ENCODE data around the gene PPP1R15A.
"Not testable (repeated sequence)": the region's sequence is repeated elsewhere in the genome, so short reads cannot be mapped to it uniquely, and the experiment has no call there.

The PPP1R15A gene

DNA sequence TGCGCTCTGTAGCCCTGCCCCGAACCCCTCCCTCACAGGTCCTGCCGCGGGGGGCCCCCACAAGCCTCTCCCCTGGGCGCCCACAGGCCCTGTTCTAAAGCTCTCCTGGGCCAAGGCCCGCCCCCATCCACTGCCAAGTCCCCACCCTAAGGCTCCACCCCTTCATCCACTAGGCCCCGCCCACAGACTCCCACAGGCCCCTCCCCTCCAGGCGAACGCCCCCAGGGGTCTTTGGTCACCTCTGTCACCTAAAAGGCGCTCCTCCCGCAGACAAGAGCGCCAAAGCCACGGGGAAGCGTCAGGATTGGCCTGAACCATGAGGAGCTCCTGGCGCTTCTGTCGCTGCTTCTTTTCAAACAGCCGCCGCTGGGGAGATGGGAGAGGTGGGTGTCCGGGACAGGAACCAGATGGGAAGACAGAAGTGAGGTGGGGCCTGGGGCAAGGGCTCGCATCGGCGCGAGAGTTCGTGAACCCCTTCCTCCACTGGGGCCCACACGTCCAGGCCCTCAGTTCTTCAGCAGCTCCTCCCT lies 24.0 kb downstream of the PPP1R15A start:
- peak overlapping the region; percentile 65 for H4K8ac ChIP-seq (ENCODE audit: low read depth, low read length)
- no peak overlapping the region for H3K4me3 ChIP-seq (ENCODE audit: low read length in 2 of 2)
- H2BK5ac ChIP-seq (ENCODE audit: low read length) = no peak overlapping the region
- H4K91ac ChIP-seq (ENCODE audit: low read depth, low read length, poor library complexity) = no peak overlapping the region
- peak overlapping the region; percentile 21 for H2AFZ ChIP-seq (ENCODE audit: low read length)
- no peak overlapping the region for H3K9ac ChIP-seq (ENCODE audit: low read depth, low read length, poor library complexity)
- H3K79me1 ChIP-seq (ENCODE audit: low read depth, low read length) = no peaks in the 10 kb centered on the region
- peak overlapping the region; percentile 49 for H3K27ac ChIP-seq (replicated peaks; ENCODE audit: low read length)
- H3K27me3 ChIP-seq (ENCODE audit: control insufficient read depth in 3 of 3, insufficient read depth in 3 of 3, low read depth in 1 of 3, low read length in 3 of 3) = peaks cover 0 to 3% (median 0%) of the 10 kb centered on the region in 3 experiments
- H3K14ac ChIP-seq (ENCODE audit: low read length) = no peak overlapping the region
- H3K9me3 ChIP-seq (replicated peaks in 1 of 2; ENCODE audit: control insufficient read depth in 2 of 2, insufficient read depth in 1 of 2, low read depth in 1 of 2, low read length in 2 of 2) = no peaks in the 10 kb centered on the region
- WGBS, 2 donors (ENCODE audit: extremely low coverage in 2 of 2, insufficient read length in 2 of 2, insufficient replicate concordance in 1 of 2) = no CpG with 5 or more reads among the region's 25 CpGs
- no peak overlapping the region for H2AK5ac ChIP-seq (ENCODE audit: low read depth, low read length)
- H2BK15ac ChIP-seq (ENCODE audit: low read length) = peak overlapping the region; percentile 67
- peaks cover 0 to under 1% of the 10 kb centered on the region in 2 donors for H3K36me3 ChIP-seq (replicated peaks in 1 of 2; ENCODE audit: control insufficient read depth in 2 of 2, insufficient read depth in 2 of 2, low read length in 2 of 2)
- H2BK12ac ChIP-seq (ENCODE audit: low read length) = no peak overlapping the region
- no peak overlapping the region for H3K23ac ChIP-seq (ENCODE audit: low read depth, low read length, poor library complexity)
- peak overlapping the region; percentile 90 for H3K18ac ChIP-seq (ENCODE audit: low read length)
- H3K4me2 ChIP-seq (ENCODE audit: insufficient read depth, low read length, poor library complexity, severe bottlenecking) = peak overlapping the region; percentile 21
- H3K4ac ChIP-seq (ENCODE audit: low read length) = no peak overlapping the region
- peak; percentile 53 for DNase-seq (ENCODE audit: low spot score)
- no peak overlapping the region for H2BK120ac ChIP-seq (ENCODE audit: low read depth, low read length)
- peaks cover 7 to 9% of the 10 kb centered on the region in 2 donors for H3K4me1 ChIP-seq (ENCODE audit: control insufficient read depth in 2 of 2, insufficient read depth in 1 of 2, low read depth in 1 of 2, low read length in 2 of 2)

DNA sequence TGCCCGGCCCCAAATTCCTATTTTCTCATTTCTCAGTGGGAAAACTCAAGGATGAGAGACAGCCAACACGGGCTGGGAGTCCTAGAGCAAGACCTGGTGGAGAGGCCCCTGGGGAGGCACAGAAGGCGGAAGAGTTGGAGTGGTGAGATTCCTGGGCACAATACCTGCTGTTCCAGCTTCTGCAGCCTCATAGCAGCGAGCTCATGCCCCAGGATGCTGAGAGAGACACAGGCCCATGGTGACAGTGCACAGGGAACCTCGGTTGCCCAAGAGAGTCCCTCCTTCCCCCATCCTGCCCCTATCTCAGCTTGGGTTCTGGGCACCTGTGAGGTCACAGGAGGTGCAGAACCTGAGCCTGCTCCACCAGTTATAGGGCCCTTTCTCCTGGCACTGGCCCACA lies 25.0 kb downstream of the PPP1R15A start:
- Histone ChIP-seq H3K14ac (ENCODE audit: low read length) (no peak overlapping the region), H3K9ac (ENCODE audit: low read depth, low read length, poor library complexity) (no peak overlapping the region), H4K91ac (ENCODE audit: low read depth, low read length, poor library complexity) (no peak overlapping the region), H2AK5ac (ENCODE audit: low read depth, low read length) (peak overlapping the region; percentile 1), H3K4me3 (ENCODE audit: low read length in 2 of 2) (no peak overlapping the region), H3K4ac (ENCODE audit: low read length) (no peak overlapping the region), H3K4me1 (ENCODE audit: control insufficient read depth in 2 of 2, insufficient read depth in 1 of 2, low read depth in 1 of 2, low read length in 2 of 2) (peaks cover 7 to 9% of the 10 kb centered on the region in 2 donors), H2BK120ac (ENCODE audit: low read depth, low read length) (no peak overlapping the region), H2BK12ac (ENCODE audit: low read length) (no peak overlapping the region), H3K79me1 (ENCODE audit: low read depth, low read length) (no peaks in the 10 kb centered on the region), H2BK15ac (ENCODE audit: low read length) (no peak overlapping the region), H4K8ac (ENCODE audit: low read depth, low read length) (no peak overlapping the region), H3K27me3 (ENCODE audit: control insufficient read depth in 3 of 3, insufficient read depth in 3 of 3, low read depth in 1 of 3, low read length in 3 of 3) (peaks cover 0 to 3% (median 0%) of the 10 kb centered on the region in 3 experiments), H3K18ac (ENCODE audit: low read length) (no peak overlapping the region), H3K9me3 (replicated peaks in 1 of 2; ENCODE audit: control insufficient read depth in 2 of 2, insufficient read depth in 1 of 2, low read depth in 1 of 2, low read length in 2 of 2) (no peaks in the 10 kb centered on the region), H3K23ac (ENCODE audit: low read depth, low read length, poor library complexity) (no peak overlapping the region), H3K36me3 (replicated peaks in 1 of 2; ENCODE audit: control insufficient read depth in 2 of 2, insufficient read depth in 2 of 2, low read length in 2 of 2) (peaks cover 0 to 7% of the 10 kb centered on the region in 2 donors), H3K27ac (replicated peaks; ENCODE audit: low read length) (no peak overlapping the region), H3K4me2 (ENCODE audit: insufficient read depth, low read length, poor library complexity, severe bottlenecking) (no peak overlapping the region), H2AFZ (ENCODE audit: low read length) (no peak overlapping the region), H2BK5ac (ENCODE audit: low read length) (no peak overlapping the region)
- WGBS, 2 donors (ENCODE audit: extremely low coverage in 2 of 2, insufficient read length in 2 of 2, insufficient replicate concordance in 1 of 2) = no CpG with 5 or more reads among the region's 5 CpGs
- no peak for DNase-seq (ENCODE audit: low spot score)

GRCh38 chr19:48899386-48899749 lies 27.1 kb downstream of the PPP1R15A start:
- not testable (repeated sequence) for H3K14ac ChIP-seq (ENCODE audit: low read length); H4K91ac ChIP-seq (ENCODE audit: low read depth, low read length, poor library complexity); H3K18ac ChIP-seq (ENCODE audit: low read length); H3K27me3 ChIP-seq (ENCODE audit: control insufficient read depth in 3 of 3, insufficient read depth in 3 of 3, low read depth in 1 of 3, low read length in 3 of 3); H3K9me3 ChIP-seq (replicated peaks in 1 of 2; ENCODE audit: control insufficient read depth in 2 of 2, insufficient read depth in 1 of 2, low read depth in 1 of 2, low read length in 2 of 2); H3K4ac ChIP-seq (ENCODE audit: low read length); H3K4me1 ChIP-seq (ENCODE audit: control insufficient read depth in 2 of 2, insufficient read depth in 1 of 2, low read depth in 1 of 2, low read length in 2 of 2); H3K9ac ChIP-seq (ENCODE audit: low read depth, low read length, poor library complexity); DNase-seq (ENCODE audit: low spot score); H3K23ac ChIP-seq (ENCODE audit: low read depth, low read length, poor library complexity); H2BK15ac ChIP-seq (ENCODE audit: low read length); H2AK5ac ChIP-seq (ENCODE audit: low read depth, low read length); H2BK120ac ChIP-seq (ENCODE audit: low read depth, low read length); H2BK12ac ChIP-seq (ENCODE audit: low read length); H3K79me1 ChIP-seq (ENCODE audit: low read depth, low read length); H4K8ac ChIP-seq (ENCODE audit: low read depth, low read length)
- no CpG with 5 or more reads among the region's 11 CpGs for WGBS, 2 donors (ENCODE audit: extremely low coverage in 2 of 2, insufficient read length in 2 of 2, insufficient replicate concordance in 1 of 2)
- H2BK5ac ChIP-seq (ENCODE audit: low read length) = peak overlapping the region; percentile 43
- H3K27ac ChIP-seq (replicated peaks; ENCODE audit: low read length) = peak overlapping the region; percentile 87
- peak overlapping the region; percentile 80 for H2AFZ ChIP-seq (ENCODE audit: low read length)
- peak overlapping the region in 1 of 2 donors; percentile 73 for H3K4me3 ChIP-seq (ENCODE audit: low read length in 2 of 2)
- peak overlapping the region; percentile 14 for H3K4me2 ChIP-seq (ENCODE audit: insufficient read depth, low read length, poor library complexity, severe bottlenecking)
- peaks cover 0 to 16% of the 10 kb centered on the region in 2 donors for H3K36me3 ChIP-seq (replicated peaks in 1 of 2; ENCODE audit: control insufficient read depth in 2 of 2, insufficient read depth in 2 of 2, low read length in 2 of 2)

GRCh38 chr19:48899781-48900476 lies 27.7 kb downstream of the PPP1R15A start, which contains the start of gene NUCB1:
Gene NUCB1, plus strand, starts transcription at chr19:48900312. Its CDS starts 485 bp downstream, at chr19:48900797.
- Histone ChIP-seq H4K8ac (ENCODE audit: low read depth, low read length) (no peak within 1 kb of the TSS), H2BK120ac (ENCODE audit: low read depth, low read length) (no peak within 1 kb of the TSS), H4K91ac (ENCODE audit: low read depth, low read length, poor library complexity) (no peak within 1 kb of the TSS), H3K4me2 (ENCODE audit: insufficient read depth, low read length, poor library complexity, severe bottlenecking) (peak within 1 kb of the TSS; percentile 81), H3K23ac (ENCODE audit: low read depth, low read length, poor library complexity) (peak within 1 kb of the TSS; percentile 1), H3K9ac (ENCODE audit: low read depth, low read length, poor library complexity) (peak within 1 kb of the TSS; percentile 90), H3K18ac (ENCODE audit: low read length) (peak within 1 kb of the TSS; percentile 59), H2BK15ac (ENCODE audit: low read length) (peak within 1 kb of the TSS; percentile 30), H2AK5ac (ENCODE audit: low read depth, low read length) (peak within 1 kb of the TSS; percentile 81), H3K4me1 (ENCODE audit: control insufficient read depth in 2 of 2, insufficient read depth in 1 of 2, low read depth in 1 of 2, low read length in 2 of 2) (peaks cover 7 to 9% of the 10 kb centered on the region in 2 donors), H3K27me3 (ENCODE audit: control insufficient read depth in 3 of 3, insufficient read depth in 3 of 3, low read depth in 1 of 3, low read length in 3 of 3) (peaks cover 0 to 2% (median 0%) of the 10 kb centered on the region in 3 experiments), H2BK5ac (ENCODE audit: low read length) (peak within 1 kb of the TSS; percentile 43), H3K4me3 (ENCODE audit: low read length in 2 of 2) (peak within 1 kb of the TSS; percentile 73 to 86), H2AFZ (ENCODE audit: low read length) (peak within 1 kb of the TSS; percentile 80), H3K36me3 (replicated peaks in 1 of 2; ENCODE audit: control insufficient read depth in 2 of 2, insufficient read depth in 2 of 2, low read length in 2 of 2) (peaks cover 0 to 22% of the 10 kb centered on the region in 2 donors), H2BK12ac (ENCODE audit: low read length) (no peak within 1 kb of the TSS), H3K4ac (ENCODE audit: low read length) (no peak within 1 kb of the TSS), H3K9me3 (replicated peaks in 1 of 2; ENCODE audit: control insufficient read depth in 2 of 2, insufficient read depth in 1 of 2, low read depth in 1 of 2, low read length in 2 of 2) (no peaks in the 10 kb centered on the region), H3K27ac (replicated peaks; ENCODE audit: low read length) (peak within 1 kb of the TSS; percentile 87), H3K79me1 (ENCODE audit: low read depth, low read length) (no peaks in the 10 kb centered on the region), H3K14ac (ENCODE audit: low read length) (no peak within 1 kb of the TSS)
- DNase-seq (ENCODE audit: low spot score) = peak; percentile 100
- WGBS, 2 donors (ENCODE audit: extremely low coverage in 2 of 2, insufficient read length in 2 of 2, insufficient replicate concordance in 1 of 2) = no CpG with 5 or more reads among the region's 34 CpGs

Measured in neuronal stem cell (in vitro differentiated cells).